ENCODE results near the gene ETNK2.

- no peak for TF ChIP-seq CEBPB (IDR thresholded peaks at IDR 0.05; ENCODE audit: low read depth, low read length)
- TF ChIP-seq, protein P1, sequence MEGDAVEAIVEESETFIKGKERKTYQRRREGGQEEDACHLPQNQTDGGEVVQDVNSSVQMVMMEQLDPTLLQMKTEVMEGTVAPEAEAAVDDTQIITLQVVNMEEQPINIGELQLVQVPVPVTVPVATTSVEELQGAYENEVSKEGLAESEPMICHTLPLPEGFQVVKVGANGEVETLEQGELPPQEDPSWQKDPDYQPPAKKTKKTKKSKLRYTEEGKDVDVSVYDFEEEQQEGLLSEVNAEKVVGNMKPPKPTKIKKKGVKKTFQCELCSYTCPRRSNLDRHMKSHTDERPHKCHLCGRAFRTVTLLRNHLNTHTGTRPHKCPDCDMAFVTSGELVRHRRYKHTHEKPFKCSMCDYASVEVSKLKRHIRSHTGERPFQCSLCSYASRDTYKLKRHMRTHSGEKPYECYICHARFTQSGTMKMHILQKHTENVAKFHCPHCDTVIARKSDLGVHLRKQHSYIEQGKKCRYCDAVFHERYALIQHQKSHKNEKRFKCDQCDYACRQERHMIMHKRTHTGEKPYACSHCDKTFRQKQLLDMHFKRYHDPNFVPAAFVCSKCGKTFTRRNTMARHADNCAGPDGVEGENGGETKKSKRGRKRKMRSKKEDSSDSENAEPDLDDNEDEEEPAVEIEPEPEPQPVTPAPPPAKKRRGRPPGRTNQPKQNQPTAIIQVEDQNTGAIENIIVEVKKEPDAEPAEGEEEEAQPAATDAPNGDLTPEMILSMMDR (IDR thresholded peaks at IDR 0.05; ENCODE audit: control extremely low read depth in 1 of 3, insufficient read depth in 1 of 3, low read depth in 1 of 3, low read length in 3 of 3) = no peak
These were observed 1.8 kb upstream of the ETNK2 start for GRCh38 chr1:204153667-204154066.
